ENCODE results near the gene HES4. TPM values are rescaled to one million over a fixed set of nuclear protein-coding genes. Genes with fewer than 3 reads are reported as not detected.

The HES4 gene
- total and polyA plus RNA-seq, 11 donors = 25.7 to 98.1 (median 37.3) TPM

DNA sequence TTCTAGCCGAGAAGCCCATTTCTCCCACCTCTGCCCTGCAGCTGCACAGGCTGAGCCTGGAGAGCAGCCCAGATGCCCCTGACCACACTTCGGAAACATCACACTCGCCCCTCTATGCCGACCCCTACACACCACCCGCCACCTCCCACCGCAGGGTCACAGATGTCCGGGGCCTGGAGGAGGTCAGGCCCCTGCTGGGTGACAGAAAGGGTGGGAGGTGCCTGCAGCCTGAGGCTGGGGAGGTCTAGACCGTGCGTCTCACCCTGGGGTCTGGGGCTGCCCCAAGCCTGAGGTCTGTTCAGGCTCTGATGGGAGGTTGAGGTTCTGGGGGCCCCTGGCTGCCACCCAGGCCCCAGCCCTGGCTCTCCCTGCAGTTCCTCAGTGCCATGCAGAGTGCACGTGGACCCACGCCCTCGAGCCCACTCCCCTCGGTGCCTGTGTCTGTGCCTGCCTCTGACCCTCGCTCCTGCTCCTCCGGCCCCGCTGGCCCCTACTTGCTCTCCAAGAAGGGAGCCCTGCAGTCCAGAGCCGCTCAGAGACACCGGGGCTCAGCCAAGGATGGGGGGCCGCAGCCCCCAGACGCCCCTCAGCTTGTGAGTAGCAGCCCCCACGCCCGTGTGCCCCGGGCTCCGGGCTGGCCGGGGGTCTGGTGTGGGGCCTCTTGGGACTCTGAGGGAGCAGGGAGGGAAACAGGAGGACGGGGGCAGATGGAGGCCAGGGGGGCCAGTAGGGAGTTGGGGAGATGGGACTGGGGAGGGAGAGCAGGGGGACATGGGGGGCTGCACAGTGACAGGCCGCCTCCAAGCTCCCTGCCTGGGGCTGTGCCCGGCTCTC lies 26.2 kb downstream of the HES4 start:
- TF ChIP-seq POLR2A (IDR thresholded peaks at IDR 0.05) = no peak
- TF ChIP-seq, protein P1, sequence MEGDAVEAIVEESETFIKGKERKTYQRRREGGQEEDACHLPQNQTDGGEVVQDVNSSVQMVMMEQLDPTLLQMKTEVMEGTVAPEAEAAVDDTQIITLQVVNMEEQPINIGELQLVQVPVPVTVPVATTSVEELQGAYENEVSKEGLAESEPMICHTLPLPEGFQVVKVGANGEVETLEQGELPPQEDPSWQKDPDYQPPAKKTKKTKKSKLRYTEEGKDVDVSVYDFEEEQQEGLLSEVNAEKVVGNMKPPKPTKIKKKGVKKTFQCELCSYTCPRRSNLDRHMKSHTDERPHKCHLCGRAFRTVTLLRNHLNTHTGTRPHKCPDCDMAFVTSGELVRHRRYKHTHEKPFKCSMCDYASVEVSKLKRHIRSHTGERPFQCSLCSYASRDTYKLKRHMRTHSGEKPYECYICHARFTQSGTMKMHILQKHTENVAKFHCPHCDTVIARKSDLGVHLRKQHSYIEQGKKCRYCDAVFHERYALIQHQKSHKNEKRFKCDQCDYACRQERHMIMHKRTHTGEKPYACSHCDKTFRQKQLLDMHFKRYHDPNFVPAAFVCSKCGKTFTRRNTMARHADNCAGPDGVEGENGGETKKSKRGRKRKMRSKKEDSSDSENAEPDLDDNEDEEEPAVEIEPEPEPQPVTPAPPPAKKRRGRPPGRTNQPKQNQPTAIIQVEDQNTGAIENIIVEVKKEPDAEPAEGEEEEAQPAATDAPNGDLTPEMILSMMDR (IDR thresholded peaks at IDR 0.05) = no peak
- Histone ChIP-seq H3K36me3 (peaks cover 0 to 1% (median 0%) of the 10 kb centered on the region in 9 donors), H3K27ac (peak overlapping the region in 2 of 12 donors; percentile 39 to 47), H3K4me3 (no peak overlapping the region), H3K4me1 (peaks cover 0 to 45% (median 10%) of the 10 kb centered on the region in 12 donors), H3K9me3 (no peaks in the 10 kb centered on the region), H3K27me3 (peaks cover 0 to 64% (median 37%) of the 10 kb centered on the region in 9 donors)
- peak in 1 of 5 donors; percentile 21 for DNase-seq
- intact Hi-C loops (cut with DNase I) = loop anchor here in 1 of 10 donors (10.0 kb wide), 1 partner anchor 521 kb away; no protein-coding TSS in a partner anchor
- WGBS, 4 donors = 64 to 76% (median 69%) methylated on average over 26 to 28 of the region's 28 CpGs
- peak in 3 of 4 donors; percentile 1 to 10 (median 9) for ATAC-seq

- Histone ChIP-seq H3K36me3 (no peaks in the 10 kb centered on the region), H3K27ac (peak overlapping the region in 2 of 12 donors; percentile 39 to 47), H3K27me3 (peaks cover 0 to 69% (median 41%) of the 10 kb centered on the region in 9 donors), H3K4me3 (no peak overlapping the region), H3K4me1 (peaks cover 0 to 41% (median 9%) of the 10 kb centered on the region in 12 donors), H3K9me3 (no peaks in the 10 kb centered on the region)
- DNase-seq (peak in 3 of 5 donors; percentile 20 to 44 (median 42)), ATAC-seq (peak; percentile 4 to 25 (median 11))
- TF ChIP-seq, protein P1 (IDR thresholded peaks at IDR 0.05) = no peak
- TF ChIP-seq POLR2A (IDR thresholded peaks at IDR 0.05) = no peak
- WGBS, 4 donors = 58 to 76% (median 63%) methylated on average over 26 to 28 of the region's 28 CpGs
- intact Hi-C loops (cut with DNase I) = loop anchor here in 1 of 10 donors (10.0 kb wide), 1 partner anchor 522 kb away; no protein-coding TSS in a partner anchor
Measured at GRCh38 chr1:972726-973458, 27.0 kb downstream of the HES4 start.

DNA sequence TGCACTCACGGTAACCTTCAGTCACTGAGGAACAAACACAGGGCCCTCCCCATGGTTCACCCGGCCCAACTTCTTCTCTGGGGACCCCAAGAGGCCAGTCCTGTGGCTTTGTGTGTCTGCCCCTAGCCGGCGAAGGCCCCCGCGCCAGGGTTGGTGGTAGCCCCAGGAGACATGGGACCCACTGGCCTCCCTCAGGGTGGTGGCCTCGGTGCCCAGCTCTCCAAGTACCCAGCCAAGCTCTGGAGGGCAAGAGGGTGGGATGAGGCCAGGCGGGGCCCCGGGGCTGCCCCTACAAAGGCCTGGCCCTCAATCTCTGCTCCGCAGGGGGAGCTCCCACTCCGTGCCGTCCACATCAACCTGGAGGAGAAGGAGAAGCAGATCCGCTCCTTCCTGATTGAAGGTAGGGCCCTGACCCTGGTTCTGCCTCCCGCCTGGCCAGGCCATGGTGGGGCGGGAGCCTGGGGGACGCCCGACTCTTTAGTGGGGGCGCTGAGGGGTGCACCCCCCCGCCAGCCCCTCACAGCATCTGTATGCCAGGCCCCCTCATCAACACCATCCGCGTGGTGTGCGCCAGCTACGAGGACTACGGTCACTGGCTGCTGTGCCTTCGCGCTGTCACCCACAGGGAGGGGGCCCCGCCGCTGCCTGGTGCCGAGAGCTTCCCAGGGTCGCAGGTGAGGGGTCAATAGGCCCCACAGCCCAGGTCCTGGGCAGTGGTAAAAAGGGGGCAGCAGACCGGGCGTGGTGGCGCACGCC lies 28.0 kb downstream of the HES4 start:
- H3K27ac ChIP-seq = no peak overlapping the region
- intact Hi-C loops (cut with DNase I) = loop anchor here in 1 of 10 donors (10.0 kb wide), 1 partner anchor 523 kb away; no protein-coding TSS in a partner anchor
- no peak overlapping the region for H3K4me3 ChIP-seq
- peaks cover 0 to 71% (median 46%) of the 10 kb centered on the region in 9 donors for H3K27me3 ChIP-seq
- H3K4me1 ChIP-seq = peaks cover 0 to 46% (median 13%) of the 10 kb centered on the region in 12 donors
- no peaks in the 10 kb centered on the region for H3K36me3 ChIP-seq
- ATAC-seq (peak in 3 of 4 donors; percentile 1 to 3 (median 2)), DNase-seq (peak in 4 of 5 donors; percentile 12 to 31 (median 20))
- 75 to 80% (median 77%) methylated on average over 20 to 34 of the region's 34 CpGs for WGBS, 4 donors
- TF ChIP-seq, protein P1 (IDR thresholded peaks at IDR 0.05) = no peak
- no peak for TF ChIP-seq POLR2A (IDR thresholded peaks at IDR 0.05)
- no peaks in the 10 kb centered on the region for H3K9me3 ChIP-seq
